ENCODE results near the gene PCDHGA2. TPM values are rescaled to one million over a fixed set of nuclear protein-coding genes. Genes with fewer than 3 reads are reported as not detected.

Gene PCDHGA2
- total RNA-seq, 1 donor, result 2.9 TPM

GRCh38 chr5:141320225-141321169, 18.1 kb upstream of the PCDHGA2 start, which contains the start of gene TAF7:
Gene TAF7, minus strand, starts transcription at chr5:141320784. Its CDS starts 740 bp downstream, at chr5:141320044.
- no peaks in the 10 kb centered on the region for H3K27me3 ChIP-seq (ENCODE audit: insufficient read depth, low read length)
- H3K4me3 ChIP-seq (ENCODE audit: insufficient read depth, low read length), result peak within 1 kb of the TSS; percentile 90
- peak; percentile 96 for TF ChIP-seq CTCF (IDR thresholded peaks at IDR 0.05; ENCODE audit: extremely low read depth, low read depth, low read length)
- peak within 1 kb of the TSS; percentile 98 for H3K27ac ChIP-seq (ENCODE audit: low read depth, low read length)
- peak within 1 kb of the TSS; percentile 94 for H2AFZ ChIP-seq (ENCODE audit: low read length)
- peak within 1 kb of the TSS; percentile 94 for H3K4me2 ChIP-seq (ENCODE audit: insufficient read depth, low read length)
- DNase-seq (ENCODE audit: insufficient read length, low spot score, missing footprints), result peak; percentile 93
- H3K36me3 ChIP-seq (ENCODE audit: insufficient read depth, low read length), result peaks cover 37% of the 10 kb centered on the region
- H4K20me1 ChIP-seq (ENCODE audit: insufficient read depth, low read length), result peaks cover 20% of the 10 kb centered on the region
- peaks cover 37% of the 10 kb centered on the region for H3K79me2 ChIP-seq (ENCODE audit: insufficient read depth, low read length)
- H3K4me1 ChIP-seq (ENCODE audit: insufficient read depth, low read length), result peaks cover 4% of the 10 kb centered on the region
- H3K9me3 ChIP-seq (ENCODE audit: low read depth, low read length), result peaks cover 25% of the 10 kb centered on the region

GRCh38 chr5:141322261-141322660, 16.3 kb upstream of the PCDHGA2 start:
- Histone ChIP-seq H3K27me3 (ENCODE audit: insufficient read depth, low read length) (no peaks in the 10 kb centered on the region), H3K79me2 (ENCODE audit: insufficient read depth, low read length) (peaks cover 25% of the 10 kb centered on the region), H3K9me3 (ENCODE audit: low read depth, low read length) (peaks cover 19% of the 10 kb centered on the region), H4K20me1 (ENCODE audit: insufficient read depth, low read length) (peaks cover 20% of the 10 kb centered on the region), H3K36me3 (ENCODE audit: insufficient read depth, low read length) (peaks cover 22% of the 10 kb centered on the region), H3K4me2 (ENCODE audit: insufficient read depth, low read length) (no peak overlapping the region), H3K4me1 (ENCODE audit: insufficient read depth, low read length) (peaks cover 4% of the 10 kb centered on the region), H3K27ac (ENCODE audit: low read depth, low read length) (no peak overlapping the region), H2AFZ (ENCODE audit: low read length) (no peak overlapping the region), H3K4me3 (ENCODE audit: insufficient read depth, low read length) (no peak overlapping the region)
- no peak for TF ChIP-seq CTCF (IDR thresholded peaks at IDR 0.05; ENCODE audit: extremely low read depth, low read depth, low read length)
- DNase-seq (ENCODE audit: insufficient read length, low spot score, missing footprints), result no peak

- Histone ChIP-seq H3K36me3 (ENCODE audit: insufficient read depth, low read length) (no peaks in the 10 kb centered on the region), H3K4me1 (ENCODE audit: insufficient read depth, low read length) (peaks cover 9% of the 10 kb centered on the region), H3K4me2 (ENCODE audit: insufficient read depth, low read length) (peak overlapping the region; percentile 98), H3K9me3 (ENCODE audit: low read depth, low read length) (no peaks in the 10 kb centered on the region), H3K79me2 (ENCODE audit: insufficient read depth, low read length) (no peaks in the 10 kb centered on the region), H4K20me1 (ENCODE audit: insufficient read depth, low read length) (no peaks in the 10 kb centered on the region), H3K27me3 (ENCODE audit: insufficient read depth, low read length) (peaks cover 4% of the 10 kb centered on the region), H3K27ac (ENCODE audit: low read depth, low read length) (peak overlapping the region; percentile 47), H2AFZ (ENCODE audit: low read length) (peak overlapping the region; percentile 97), H3K4me3 (ENCODE audit: insufficient read depth, low read length) (peak overlapping the region; percentile 77)
- peak; percentile 89 for DNase-seq (ENCODE audit: insufficient read length, low spot score, missing footprints)
- peak; percentile 85 for TF ChIP-seq CTCF (IDR thresholded peaks at IDR 0.05; ENCODE audit: extremely low read depth, low read depth, low read length)
These were observed 12.3 kb upstream of the PCDHGA2 start for GRCh38 chr5:141326088-141326854.

Measured in osteoblast (primary cell).